HUES6 (cell line): Measurements from ENCODE around the gene AATK.

Source experiments
- H3K27ac ChIP-seq: 2 replicates; pipeline ENCODE4 v1.7.0; 2013; ENCODE audit warnings: low read depth, mild to moderate bottlenecking, low read length, inconsistent platforms
- H3K27me3 ChIP-seq: 2 replicates; pipeline ENCODE4 v1.6.1; 2013; ENCODE audit warnings: low read length; ENCODE audit not compliant: control insufficient read depth, insufficient read depth
- H3K36me3 ChIP-seq: 2 replicates; pipeline ENCODE4 v1.6.1; 2013; ENCODE audit warnings: low read length; ENCODE audit not compliant: control insufficient read depth, insufficient read depth
- H3K4me1 ChIP-seq: 2 replicates; pipeline ENCODE4 v1.6.1; 2013; ENCODE audit warnings: low read length; ENCODE audit not compliant: control insufficient read depth, insufficient read depth
- H3K4me3 ChIP-seq: 2 replicates; pipeline ENCODE4 v1.5.1; 2013; ENCODE audit warnings: low read depth, low read length
- H3K9ac ChIP-seq: one replicate; pipeline ENCODE4 v1.6.1; 2013; ENCODE audit warnings: mild to moderate bottlenecking, low read length
- H3K9me3 ChIP-seq: 2 replicates; pipeline ENCODE4 v1.6.1; 2013; ENCODE audit warnings: low read depth, low read length; ENCODE audit not compliant: control insufficient read depth, insufficient read depth

The AATK gene

GRCh38 chr17:81103379-81103778, 62.6 kb downstream of the AATK start:
- Histone ChIP-seq H3K9ac (no peak overlapping the region), H3K27me3 (no peaks in the 10 kb centered on the region), H3K36me3 (peaks cover 7% of the 10 kb centered on the region; the same call in 1 of the 2 replicates), H3K4me1 (no peaks in the 10 kb centered on the region), H3K27ac (no peak overlapping the region), H3K4me3 (no peak overlapping the region), H3K9me3 (no peaks in the 10 kb centered on the region)

- Histone ChIP-seq H3K27ac (no peak overlapping the region), H3K27me3 (no peaks in the 10 kb centered on the region), H3K9ac (no peak overlapping the region), H3K4me3 (no peak overlapping the region), H3K36me3 (peaks cover 7% of the 10 kb centered on the region; the same call in 1 of the 2 replicates), H3K4me1 (no peaks in the 10 kb centered on the region; the same call in 1 of the 2 replicates), H3K9me3 (no peaks in the 10 kb centered on the region)
Observed at GRCh38 chr17:81102869-81103268, 63.2 kb downstream of the AATK start.

GRCh38 chr17:81102352-81102751, 63.7 kb downstream of the AATK start:
- Histone ChIP-seq H3K36me3 (peaks cover 7% of the 10 kb centered on the region; the same call in 1 of the 2 replicates), H3K27me3 (no peaks in the 10 kb centered on the region), H3K9me3 (no peaks in the 10 kb centered on the region), H3K27ac (no peak overlapping the region), H3K4me1 (peaks cover 4% of the 10 kb centered on the region; the same call in 1 of the 2 replicates), H3K9ac (no peak overlapping the region), H3K4me3 (no peak overlapping the region)

GRCh38 chr17:81101614-81102306, 64.3 kb downstream of the AATK start:
- H3K9ac ChIP-seq = no peak overlapping the region
- peaks cover 7% of the 10 kb centered on the region; the same call in 1 of the 2 replicates for H3K36me3 ChIP-seq
- H3K9me3 ChIP-seq = no peaks in the 10 kb centered on the region
- H3K4me3 ChIP-seq = no peak overlapping the region
- no peaks in the 10 kb centered on the region for H3K27me3 ChIP-seq
- H3K4me1 ChIP-seq = peaks cover 9% of the 10 kb centered on the region
- H3K27ac ChIP-seq = no peak overlapping the region

- H3K36me3 ChIP-seq = peaks cover 7% of the 10 kb centered on the region; the same call in 1 of the 2 replicates
- no peaks in the 10 kb centered on the region for H3K9me3 ChIP-seq
- no peaks in the 10 kb centered on the region for H3K27me3 ChIP-seq
- H3K27ac ChIP-seq = no peak overlapping the region
- peaks cover 18% of the 10 kb centered on the region for H3K4me1 ChIP-seq
- H3K9ac ChIP-seq = no peak overlapping the region
- no peak overlapping the region for H3K4me3 ChIP-seq
Observed at GRCh38 chr17:81100668-81101067, 65.4 kb downstream of the AATK start.

GRCh38 chr17:81099888-81100287, 66.1 kb downstream of the AATK start:
- Histone ChIP-seq H3K36me3 (peaks cover 7% of the 10 kb centered on the region; the same call in 1 of the 2 replicates), H3K9me3 (no peaks in the 10 kb centered on the region), H3K4me3 (no peak overlapping the region), H3K27me3 (no peaks in the 10 kb centered on the region), H3K9ac (no peak overlapping the region), H3K4me1 (peaks cover 26% of the 10 kb centered on the region), H3K27ac (no peak overlapping the region)

GRCh38 chr17:81097943-81098308, 68.1 kb downstream of the AATK start:
- Histone ChIP-seq H3K27me3 (no peaks in the 10 kb centered on the region), H3K9me3 (no peaks in the 10 kb centered on the region), H3K4me3 (no peak overlapping the region), H3K9ac (no peak overlapping the region), H3K27ac (0 out of 2 replicates have a peak overlapping the region, but pooled peaks have one; percentile 27), H3K36me3 (no peaks in the 10 kb centered on the region), H3K4me1 (peaks cover 42% of the 10 kb centered on the region)

GRCh38 chr17:81097134-81097942, 68.7 kb downstream of the AATK start:
- no peaks in the 10 kb centered on the region for H3K9me3 ChIP-seq
- no peaks in the 10 kb centered on the region for H3K27me3 ChIP-seq
- 0 out of 2 replicates have a peak overlapping the region, but pooled peaks have one; percentile 28 for H3K4me3 ChIP-seq
- H3K27ac ChIP-seq = 0 out of 2 replicates have a peak overlapping the region, but pooled peaks have one; percentile 27
- H3K9ac ChIP-seq = peak overlapping the region; percentile 61
- H3K36me3 ChIP-seq = no peaks in the 10 kb centered on the region
- peaks cover 42% of the 10 kb centered on the region for H3K4me1 ChIP-seq

- Histone ChIP-seq H3K9me3 (no peaks in the 10 kb centered on the region), H3K9ac (peak overlapping the region; percentile 38), H3K27ac (0 out of 2 replicates have a peak overlapping the region, but pooled peaks have one; percentile 27), H3K4me1 (peaks cover 42% of the 10 kb centered on the region), H3K36me3 (no peaks in the 10 kb centered on the region), H3K27me3 (no peaks in the 10 kb centered on the region), H3K4me3 (no peak overlapping the region)
Observed at GRCh38 chr17:81096741-81097133, 69.3 kb downstream of the AATK start.

- H3K9ac ChIP-seq = peak overlapping the region; percentile 73
- H3K4me3 ChIP-seq = peak overlapping the region; percentile 6; the same call in 1 of the 2 replicates
- H3K9me3 ChIP-seq = no peaks in the 10 kb centered on the region
- peak overlapping the region; percentile 67; the same call in 1 of the 2 replicates for H3K27ac ChIP-seq
- peaks cover 53% of the 10 kb centered on the region for H3K4me1 ChIP-seq
- no peaks in the 10 kb centered on the region for H3K27me3 ChIP-seq
- H3K36me3 ChIP-seq = no peaks in the 10 kb centered on the region
Observed at GRCh38 chr17:81095383-81095762, 70.6 kb downstream of the AATK start.
